Caco-2 (cell line): Measurements from ENCODE around the gene COL1A2. TPM values are rescaled to one million over a fixed set of nuclear protein-coding genes. Genes with fewer than 3 reads are reported as not detected.

Experiments
- BruUV-seq: library from RNA; stranded (reverse); fragments of 400-500 nt; replicated peaks from 2 replicates; lab custom pipeline; 2021; lab: Mats Ljungman, UMichigan
- CTCF ChIA-PET: fragments of 300-600 bp; sonication (Branson Sonifier 250); formaldehyde crosslinking; loops from one replicate; lab custom pipeline; 2022; ENCODE audit warnings: antibody characterized with exemption; lab: Charles Lee
- POLR2A ChIA-PET: fragments of 300-600 bp; sonication (Branson Sonifier 250); formaldehyde crosslinking; loops from one replicate; lab custom pipeline; 2022; ENCODE audit warnings: antibody characterized with exemption; lab: Charles Lee
- DNase-seq, 2 experiments: peaks; one replicate each; pipeline versions ENCODE4 v3.0.0 to v3.0.0-alpha.2; 2020 to 2022
- H3K27me3 ChIP-seq: replicated peaks from 2 replicates; pipeline ENCODE4 v1.6.0; 2011; ENCODE audit warnings: low read length; ENCODE audit not compliant: control insufficient read depth, insufficient read depth
- H3K36me3 ChIP-seq: 2 replicates; pipeline ENCODE4 v1.5.1; 2011; ENCODE audit warnings: low read length; ENCODE audit not compliant: control insufficient read depth, insufficient read depth
- H3K4me1 ChIP-seq: fragments of 250-450 bp; sonication (Bioruptor Pico); 2 replicates; pipeline ENCODE4 v1.5.1; 2020; ENCODE audit warnings: mild to moderate bottlenecking
- H3K4me3 ChIP-seq: 2 replicates; pipeline ENCODE4 v1.5.1; 2011; ENCODE audit warnings: low read depth, mild to moderate bottlenecking, control low read depth, low read length
- H3K9me3 ChIP-seq: fragments of 250-450 bp; sonication (Bioruptor Pico); 2 replicates; pipeline ENCODE4 v1.5.1; 2020; ENCODE audit warnings: mild to moderate bottlenecking, moderate library complexity
- H3K27ac Mint-ChIP-seq: one replicate; pipeline ENCODE4 v1.8.0; 2022; ENCODE audit warnings: mixed read lengths; ENCODE audit not compliant: unreplicated experiment
- H3K27me3 Mint-ChIP-seq: one replicate; pipeline ENCODE4 v1.8.0; 2022; ENCODE audit warnings: mixed read lengths; ENCODE audit not compliant: insufficient read depth, unreplicated experiment
- H3K36me3 Mint-ChIP-seq: one replicate; pipeline ENCODE4 v1.8.0; 2022; ENCODE audit warnings: mild to moderate bottlenecking, mixed read lengths; ENCODE audit not compliant: insufficient read depth, unreplicated experiment
- H3K4me1 Mint-ChIP-seq: one replicate; pipeline ENCODE4 v1.8.0; 2022; ENCODE audit warnings: low read depth, mixed read lengths; ENCODE audit not compliant: unreplicated experiment
- H3K4me3 Mint-ChIP-seq: one replicate; pipeline ENCODE4 v1.8.0; 2022; ENCODE audit warnings: mild to moderate bottlenecking, moderate library complexity, mixed read lengths; ENCODE audit not compliant: unreplicated experiment
- H3K9me3 Mint-ChIP-seq: one replicate; pipeline ENCODE4 v1.8.0; 2022; ENCODE audit warnings: mixed read lengths; ENCODE audit not compliant: unreplicated experiment
- intact Hi-C: fragments of 100-400 bp; cut with micrococcal nuclease; formaldehyde crosslinking; loops from one replicate; pipeline ENCODE4 v1.10.0; 2022; ENCODE audit not compliant: unreplicated experiment
- total RNA-seq: library from RNA; stranded (reverse); gene quantifications from 2 replicates; pipeline ENCODE4 v1.2.3, GENCODE V29; 2022
- TF ChIP-seq, protein P1 (sequence below), 2 experiments: fragments of 200-600 bp in 1 of 2; IDR thresholded peaks; 1 replicate in 1 of 2; 2 replicates in 1 of 2; pipeline versions ENCODE4 v1.5.1 to v1.8.0; 2011 to 2022; ENCODE audit warnings: antibody characterized with exemption in 1 of 2, control low read depth in 1 of 2, inconsistent platforms in 1 of 2, low read depth in 1 of 2, low read length in 1 of 2, mild to moderate bottlenecking in 1 of 2, moderate library complexity in 1 of 2; ENCODE audit not compliant: insufficient read depth in 1 of 2, severe bottlenecking in 1 of 2, unreplicated experiment in 1 of 2

Gene COL1A2
- total RNA-seq, 1 experiment from 2014 or later: 2.6 TPM

DNA sequence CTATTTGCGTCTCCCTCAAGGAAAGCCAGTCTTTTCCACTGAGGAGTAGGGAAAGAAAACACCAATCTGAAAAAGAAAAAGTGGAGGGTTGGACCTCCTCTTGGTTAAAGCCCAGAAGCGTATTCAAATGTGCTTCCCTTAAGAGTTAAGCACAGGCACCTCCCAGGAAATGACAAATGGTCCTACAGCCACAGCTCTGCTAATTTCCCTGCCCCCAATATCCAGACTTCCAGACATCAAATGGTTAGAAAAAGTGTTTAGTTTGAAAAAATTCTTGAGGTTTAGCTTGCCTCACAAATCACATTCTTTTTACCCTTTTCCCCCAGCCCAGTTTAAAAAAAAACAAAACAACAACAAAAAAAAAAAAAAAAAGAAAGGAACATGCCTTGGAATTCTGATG lies 19.0 kb upstream of the COL1A2 start:
- TF ChIP-seq, protein P1, sequence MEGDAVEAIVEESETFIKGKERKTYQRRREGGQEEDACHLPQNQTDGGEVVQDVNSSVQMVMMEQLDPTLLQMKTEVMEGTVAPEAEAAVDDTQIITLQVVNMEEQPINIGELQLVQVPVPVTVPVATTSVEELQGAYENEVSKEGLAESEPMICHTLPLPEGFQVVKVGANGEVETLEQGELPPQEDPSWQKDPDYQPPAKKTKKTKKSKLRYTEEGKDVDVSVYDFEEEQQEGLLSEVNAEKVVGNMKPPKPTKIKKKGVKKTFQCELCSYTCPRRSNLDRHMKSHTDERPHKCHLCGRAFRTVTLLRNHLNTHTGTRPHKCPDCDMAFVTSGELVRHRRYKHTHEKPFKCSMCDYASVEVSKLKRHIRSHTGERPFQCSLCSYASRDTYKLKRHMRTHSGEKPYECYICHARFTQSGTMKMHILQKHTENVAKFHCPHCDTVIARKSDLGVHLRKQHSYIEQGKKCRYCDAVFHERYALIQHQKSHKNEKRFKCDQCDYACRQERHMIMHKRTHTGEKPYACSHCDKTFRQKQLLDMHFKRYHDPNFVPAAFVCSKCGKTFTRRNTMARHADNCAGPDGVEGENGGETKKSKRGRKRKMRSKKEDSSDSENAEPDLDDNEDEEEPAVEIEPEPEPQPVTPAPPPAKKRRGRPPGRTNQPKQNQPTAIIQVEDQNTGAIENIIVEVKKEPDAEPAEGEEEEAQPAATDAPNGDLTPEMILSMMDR (IDR thresholded peaks at IDR 0.05; ENCODE audit: insufficient read depth in 1 of 2, low read depth in 1 of 2, low read length in 1 of 2, severe bottlenecking in 1 of 2, unreplicated experiment in 1 of 2): no peak
- no peak overlapping the region for H3K4me3 Mint-ChIP-seq
- Histone ChIP-seq H3K36me3 (no peaks in the 10 kb centered on the region), H3K4me1 (no peaks in the 10 kb centered on the region), H3K9me3 (no peaks in the 10 kb centered on the region), H3K4me3 (no peak overlapping the region), H3K27me3 (no peaks in the 10 kb centered on the region)
- peaks cover 11% of the 10 kb centered on the region for H3K27me3 Mint-ChIP-seq
- no peaks in the 10 kb centered on the region for H3K9me3 Mint-ChIP-seq
- intact Hi-C loops: no loop called here
- BruUV-seq: no TSS peak
- H3K4me1 Mint-ChIP-seq: no peaks in the 10 kb centered on the region
- no peak overlapping the region for H3K27ac Mint-ChIP-seq
- CTCF ChIA-PET: no interaction called here
- no peaks in the 10 kb centered on the region for H3K36me3 Mint-ChIP-seq
- POLR2A ChIA-PET: no interaction called here
- no peak for DNase-seq

DNA sequence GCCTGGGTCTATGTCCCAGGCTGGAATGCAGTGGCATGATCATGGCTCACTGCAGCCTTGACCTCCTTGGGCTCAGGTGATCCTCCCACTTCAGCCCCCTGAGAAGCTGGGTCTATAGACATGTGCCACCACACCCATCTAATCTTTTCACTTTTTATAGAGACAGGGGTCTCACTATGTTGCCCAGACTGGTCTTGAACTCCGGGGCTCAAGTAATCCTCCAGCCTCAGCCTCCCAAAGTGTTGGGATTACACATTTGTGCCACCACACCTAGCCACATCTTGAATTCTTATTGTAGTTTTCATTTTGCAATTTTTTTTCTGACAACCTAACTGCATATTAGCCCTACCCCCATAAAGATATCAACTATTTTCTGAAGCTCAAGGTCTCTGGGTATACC lies 18.4 kb upstream of the COL1A2 start:
- DNase-seq: no peak
- no peaks in the 10 kb centered on the region for H3K9me3 Mint-ChIP-seq
- BruUV-seq: no TSS peak
- no peak overlapping the region for H3K27ac Mint-ChIP-seq
- no peaks in the 10 kb centered on the region for H3K36me3 ChIP-seq
- intact Hi-C loops: no loop called here
- H3K9me3 ChIP-seq: no peaks in the 10 kb centered on the region
- H3K4me3 ChIP-seq: no peak overlapping the region
- no peaks in the 10 kb centered on the region for H3K4me1 ChIP-seq
- no peaks in the 10 kb centered on the region for H3K4me1 Mint-ChIP-seq
- POLR2A ChIA-PET: no interaction called here
- peaks cover 11% of the 10 kb centered on the region for H3K27me3 Mint-ChIP-seq
- H3K4me3 Mint-ChIP-seq: no peak overlapping the region
- no peaks in the 10 kb centered on the region for H3K36me3 Mint-ChIP-seq
- CTCF ChIA-PET: no interaction called here
- TF ChIP-seq, protein P1 (IDR thresholded peaks at IDR 0.05; ENCODE audit: insufficient read depth in 1 of 2, low read depth in 1 of 2, low read length in 1 of 2, severe bottlenecking in 1 of 2, unreplicated experiment in 1 of 2): no peak
- H3K27me3 ChIP-seq: no peaks in the 10 kb centered on the region

DNA sequence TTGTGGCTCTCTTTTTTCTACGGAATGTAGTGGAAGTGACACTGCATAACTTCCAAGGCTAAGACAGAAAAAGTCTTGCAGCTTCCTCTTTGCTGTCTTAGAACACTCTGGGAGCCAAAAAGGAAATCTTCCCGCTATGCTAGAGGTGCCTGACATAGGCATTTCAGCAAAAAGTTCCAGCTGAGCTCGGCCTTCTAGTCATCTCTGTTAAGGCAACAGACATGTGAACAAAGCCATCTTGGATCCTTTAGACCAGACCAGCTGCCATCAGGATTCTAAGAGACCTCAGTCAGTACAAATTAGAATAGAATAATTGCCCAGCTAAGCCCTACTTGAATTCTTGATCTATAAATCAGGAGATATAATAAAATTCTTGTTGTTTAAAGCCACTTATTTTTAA lies 16.3 kb upstream of the COL1A2 start:
- Histone ChIP-seq H3K9me3 (no peaks in the 10 kb centered on the region), H3K36me3 (no peaks in the 10 kb centered on the region), H3K4me1 (no peaks in the 10 kb centered on the region), H3K27me3 (no peaks in the 10 kb centered on the region), H3K4me3 (no peak overlapping the region)
- no peak for DNase-seq
- intact Hi-C loops: no loop called here
- ChIA-PET POLR2A (no interaction called here), CTCF (no interaction called here)
- H3K27ac Mint-ChIP-seq: no peak overlapping the region
- no TSS peak for BruUV-seq
- TF ChIP-seq, protein P1 (IDR thresholded peaks at IDR 0.05; ENCODE audit: insufficient read depth in 1 of 2, low read depth in 1 of 2, low read length in 1 of 2, severe bottlenecking in 1 of 2, unreplicated experiment in 1 of 2): no peak
- no peak overlapping the region for H3K4me3 Mint-ChIP-seq
- H3K9me3 Mint-ChIP-seq: no peaks in the 10 kb centered on the region
- H3K27me3 Mint-ChIP-seq: peaks cover 7% of the 10 kb centered on the region
- H3K36me3 Mint-ChIP-seq: no peaks in the 10 kb centered on the region
- no peaks in the 10 kb centered on the region for H3K4me1 Mint-ChIP-seq
